HG02759 (cell line): ENCODE results near the gene DISC1.

Experiments
- ATAC-seq: cut with Tn5 transposase; IDR thresholded peaks from one replicate; pipeline ENCODE4 v1.9.1; 2021; ENCODE audit warnings: mild to moderate bottlenecking, moderate library complexity; ENCODE audit not compliant: unreplicated experiment

Gene DISC1

GRCh38 chr1:231694075-231694431, 67.5 kb downstream of the DISC1 start:
- no peak for ATAC-seq

- ATAC-seq, result no peak
Observed at GRCh38 chr1:231694465-231695077, 68.0 kb downstream of the DISC1 start.

- ATAC-seq, result no peak
Observed at GRCh38 chr1:231695439-231696255, 69.1 kb downstream of the DISC1 start.

- ATAC-seq, result no peak
Observed at GRCh38 chr1:231699784-231700183, 73.2 kb downstream of the DISC1 start.

- no peak for ATAC-seq
Observed at GRCh38 chr1:231701306-231701705, 74.7 kb downstream of the DISC1 start.

GRCh38 chr1:231702331-231702730, 75.7 kb downstream of the DISC1 start:
- no peak for ATAC-seq

- no peak for ATAC-seq
Observed at GRCh38 chr1:231702804-231703203, 76.2 kb downstream of the DISC1 start.

- no peak for ATAC-seq
Observed at GRCh38 chr1:231705806-231706760, 79.5 kb downstream of the DISC1 start.

- no peak for ATAC-seq
Observed at GRCh38 chr1:231706934-231707333, 80.3 kb downstream of the DISC1 start.

- no peak for ATAC-seq
Observed at GRCh38 chr1:231707407-231707806, 80.8 kb downstream of the DISC1 start.

GRCh38 chr1:231708394-231708793, 81.8 kb downstream of the DISC1 start:
- no peak for ATAC-seq

- ATAC-seq, result no peak
Observed at GRCh38 chr1:231714440-231714839, 87.8 kb downstream of the DISC1 start.

GRCh38 chr1:231715816-231716722, 89.5 kb downstream of the DISC1 start:
- ATAC-seq, result no peak

- ATAC-seq, result no peak
Observed at GRCh38 chr1:231716879-231717278, 90.3 kb downstream of the DISC1 start.

GRCh38 chr1:231719485-231720183, 93.0 kb downstream of the DISC1 start:
- no peak for ATAC-seq

GRCh38 chr1:231720652-231721325, 94.2 kb downstream of the DISC1 start:
- no peak for ATAC-seq

GRCh38 chr1:231721436-231721835, 94.8 kb downstream of the DISC1 start:
- ATAC-seq, result no peak

- no peak for ATAC-seq
Observed at GRCh38 chr1:231722356-231722755, 95.8 kb downstream of the DISC1 start.

GRCh38 chr1:231723146-231723545, 96.6 kb downstream of the DISC1 start:
- ATAC-seq, result no peak
